HepG2 (cell line): Measurements from ENCODE around the gene PLAGL2. TPM values are rescaled to one million over a fixed set of nuclear protein-coding genes. Genes with fewer than 3 reads are reported as not detected.

Experiments used
- ETS1 ChIP-seq: sonication (generic); formaldehyde crosslinking; IDR thresholded peaks from 2 replicates; pipeline ENCODE4 v1.4.0; 2020; ENCODE audit warnings: missing genetic modification reagents
- GABPB1 ChIP-seq: IDR thresholded peaks from 2 replicates; pipeline ENCODE4 v1.6.1; 2016; ENCODE audit warnings: mild to moderate bottlenecking, missing genetic modification reagents, moderate library complexity, missing compliant biosample characterization
- HIVEP1 ChIP-seq: sonication (generic); formaldehyde crosslinking; IDR thresholded peaks from 2 replicates; pipeline ENCODE4 v1.4.0; 2020; ENCODE audit warnings: mild to moderate bottlenecking, missing genetic modification reagents
- JDP2 ChIP-seq: sonication (generic); formaldehyde crosslinking; IDR thresholded peaks from 2 replicates; pipeline ENCODE4 v1.8.1; 2022; ENCODE audit warnings: missing genetic modification reagents, borderline replicate concordance
- MEF2D ChIP-seq: sonication (generic); formaldehyde crosslinking; IDR thresholded peaks from 2 replicates; pipeline ENCODE4 v1.5.1; 2020; ENCODE audit warnings: mild to moderate bottlenecking, missing genetic modification reagents
- RNF219 ChIP-seq: sonication (generic); formaldehyde crosslinking; IDR thresholded peaks from 2 replicates; pipeline ENCODE4 v1.5.0; 2020; ENCODE audit warnings: mild to moderate bottlenecking, missing genetic modification reagents
- SOX5 ChIP-seq: IDR thresholded peaks from 2 replicates; pipeline ENCODE4 v1.6.1; 2016; ENCODE audit warnings: borderline replicate concordance
- TCF12 ChIP-seq, 2 experiments: fragments of 450-650 bp in 1 of 2; sonication (generic) in 1 of 2; formaldehyde crosslinking in 1 of 2; IDR thresholded peaks; 2 replicates each; pipeline versions ENCODE4 v1.6.1 to v1.8.0; 2017 to 2022; ENCODE audit warnings: antibody characterized with exemption in 1 of 2, mild to moderate bottlenecking in 1 of 2, missing genetic modification reagents in 1 of 2, moderate library complexity in 1 of 2
- TOPORS ChIP-seq: sonication (generic); formaldehyde crosslinking; IDR thresholded peaks from 2 replicates; pipeline ENCODE4 v1.8.0; 2023; ENCODE audit warnings: mild to moderate bottlenecking, missing genetic modification reagents
- ZBTB20 ChIP-seq: sonication (generic); formaldehyde crosslinking; IDR thresholded peaks from 2 replicates; pipeline ENCODE4 v1.8.1; 2023; ENCODE audit warnings: missing genetic modification reagents, low read depth, mild to moderate bottlenecking, borderline replicate concordance
- ZC3H4 ChIP-seq: sonication (generic); formaldehyde crosslinking; IDR thresholded peaks from 2 replicates; pipeline ENCODE4 v1.4.0; 2020; ENCODE audit warnings: missing genetic modification reagents, borderline replicate concordance
- ZNF263 ChIP-seq: sonication (generic); formaldehyde crosslinking; IDR thresholded peaks from 2 replicates; pipeline ENCODE4 v1.4.0; 2020; ENCODE audit warnings: missing genetic modification reagents
- ZNF513 ChIP-seq: sonication (generic); formaldehyde crosslinking; conservative IDR thresholded peaks from 2 replicates; pipeline ENCODE4 v1.5.0; 2020; ENCODE audit warnings: missing genetic modification reagents
- ZNF7 ChIP-seq: IDR thresholded peaks from 2 replicates; pipeline ENCODE4 v1.6.1; 2016; ENCODE audit warnings: missing biosample characterization, missing genetic modification reagents
- polyA plus RNA-seq, 8 experiments: library from polyadenylated mRNA; depleted of rRNA in 3 of 8; stranded (reverse) in 7 of 8; unstranded in 1 of 8; fragments of >200 nt; fragmentation: Illumina TruSeq in 4 of 8; extraction: Trizol in 4 of 8; gene quantifications; 2 replicates each; pipeline versions ENCODE4 v1.2.1 to v1.2.3, GENCODE V29; 2011 to 2016; ENCODE audit warnings: low read depth in 4 of 8, missing spikeins in 1 of 8, mixed read lengths in 1 of 8; ENCODE audit not compliant: insufficient read depth in 1 of 8
- total RNA-seq, 5 experiments: library from RNA; depleted of rRNA; stranded (reverse); fragments of >200 nt; fragmentation: Illumina TruSeq; extraction: Trizol; gene quantifications; 2 replicates each; pipeline ENCODE4 v1.2.3, GENCODE V29; 2016; ENCODE audit warnings: low read depth in 1 of 5
- TF ChIP-seq, protein P1 (sequence below): sonication (generic); formaldehyde crosslinking; IDR thresholded peaks from one replicate; pipeline ENCODE4 v1.5.1; 2020; ENCODE audit warnings: mild to moderate bottlenecking, missing genetic modification reagents; ENCODE audit errors: not compliant biosample characterization

PLAGL2 gene
- total and polyA plus RNA-seq, 2 of the 13 experiments (the other 11 are each of a cell fraction or from before 2014, with no cell fraction given): 15.2 to 15.3 TPM

- TF ChIP-seq MEF2D (CRISPR knock-in tag): no peak
- no peak for TF ChIP-seq JDP2 (CRISPR knock-in tag)
- TF ChIP-seq ZNF513: no peak
- no peak for TF ChIP-seq GABPB1 (CRISPR knock-in tag)
- TF ChIP-seq HIVEP1: peak; percentile 90; the same call in 1 of the 2 replicates
- TF ChIP-seq ZNF263 (CRISPR knock-in tag): no peak
- TF ChIP-seq SOX5 (CRISPR knock-in tag): no peak
- peak; percentile 60; the same call in 1 of the 2 replicates for TF ChIP-seq ZBTB20
- no peak for TF ChIP-seq ETS1 (CRISPR knock-in tag)
- no peak for TF ChIP-seq ZNF7 (CRISPR knock-in tag)
- no peak for TF ChIP-seq RNF219 (CRISPR knock-in tag)
- TF ChIP-seq, protein P1, sequence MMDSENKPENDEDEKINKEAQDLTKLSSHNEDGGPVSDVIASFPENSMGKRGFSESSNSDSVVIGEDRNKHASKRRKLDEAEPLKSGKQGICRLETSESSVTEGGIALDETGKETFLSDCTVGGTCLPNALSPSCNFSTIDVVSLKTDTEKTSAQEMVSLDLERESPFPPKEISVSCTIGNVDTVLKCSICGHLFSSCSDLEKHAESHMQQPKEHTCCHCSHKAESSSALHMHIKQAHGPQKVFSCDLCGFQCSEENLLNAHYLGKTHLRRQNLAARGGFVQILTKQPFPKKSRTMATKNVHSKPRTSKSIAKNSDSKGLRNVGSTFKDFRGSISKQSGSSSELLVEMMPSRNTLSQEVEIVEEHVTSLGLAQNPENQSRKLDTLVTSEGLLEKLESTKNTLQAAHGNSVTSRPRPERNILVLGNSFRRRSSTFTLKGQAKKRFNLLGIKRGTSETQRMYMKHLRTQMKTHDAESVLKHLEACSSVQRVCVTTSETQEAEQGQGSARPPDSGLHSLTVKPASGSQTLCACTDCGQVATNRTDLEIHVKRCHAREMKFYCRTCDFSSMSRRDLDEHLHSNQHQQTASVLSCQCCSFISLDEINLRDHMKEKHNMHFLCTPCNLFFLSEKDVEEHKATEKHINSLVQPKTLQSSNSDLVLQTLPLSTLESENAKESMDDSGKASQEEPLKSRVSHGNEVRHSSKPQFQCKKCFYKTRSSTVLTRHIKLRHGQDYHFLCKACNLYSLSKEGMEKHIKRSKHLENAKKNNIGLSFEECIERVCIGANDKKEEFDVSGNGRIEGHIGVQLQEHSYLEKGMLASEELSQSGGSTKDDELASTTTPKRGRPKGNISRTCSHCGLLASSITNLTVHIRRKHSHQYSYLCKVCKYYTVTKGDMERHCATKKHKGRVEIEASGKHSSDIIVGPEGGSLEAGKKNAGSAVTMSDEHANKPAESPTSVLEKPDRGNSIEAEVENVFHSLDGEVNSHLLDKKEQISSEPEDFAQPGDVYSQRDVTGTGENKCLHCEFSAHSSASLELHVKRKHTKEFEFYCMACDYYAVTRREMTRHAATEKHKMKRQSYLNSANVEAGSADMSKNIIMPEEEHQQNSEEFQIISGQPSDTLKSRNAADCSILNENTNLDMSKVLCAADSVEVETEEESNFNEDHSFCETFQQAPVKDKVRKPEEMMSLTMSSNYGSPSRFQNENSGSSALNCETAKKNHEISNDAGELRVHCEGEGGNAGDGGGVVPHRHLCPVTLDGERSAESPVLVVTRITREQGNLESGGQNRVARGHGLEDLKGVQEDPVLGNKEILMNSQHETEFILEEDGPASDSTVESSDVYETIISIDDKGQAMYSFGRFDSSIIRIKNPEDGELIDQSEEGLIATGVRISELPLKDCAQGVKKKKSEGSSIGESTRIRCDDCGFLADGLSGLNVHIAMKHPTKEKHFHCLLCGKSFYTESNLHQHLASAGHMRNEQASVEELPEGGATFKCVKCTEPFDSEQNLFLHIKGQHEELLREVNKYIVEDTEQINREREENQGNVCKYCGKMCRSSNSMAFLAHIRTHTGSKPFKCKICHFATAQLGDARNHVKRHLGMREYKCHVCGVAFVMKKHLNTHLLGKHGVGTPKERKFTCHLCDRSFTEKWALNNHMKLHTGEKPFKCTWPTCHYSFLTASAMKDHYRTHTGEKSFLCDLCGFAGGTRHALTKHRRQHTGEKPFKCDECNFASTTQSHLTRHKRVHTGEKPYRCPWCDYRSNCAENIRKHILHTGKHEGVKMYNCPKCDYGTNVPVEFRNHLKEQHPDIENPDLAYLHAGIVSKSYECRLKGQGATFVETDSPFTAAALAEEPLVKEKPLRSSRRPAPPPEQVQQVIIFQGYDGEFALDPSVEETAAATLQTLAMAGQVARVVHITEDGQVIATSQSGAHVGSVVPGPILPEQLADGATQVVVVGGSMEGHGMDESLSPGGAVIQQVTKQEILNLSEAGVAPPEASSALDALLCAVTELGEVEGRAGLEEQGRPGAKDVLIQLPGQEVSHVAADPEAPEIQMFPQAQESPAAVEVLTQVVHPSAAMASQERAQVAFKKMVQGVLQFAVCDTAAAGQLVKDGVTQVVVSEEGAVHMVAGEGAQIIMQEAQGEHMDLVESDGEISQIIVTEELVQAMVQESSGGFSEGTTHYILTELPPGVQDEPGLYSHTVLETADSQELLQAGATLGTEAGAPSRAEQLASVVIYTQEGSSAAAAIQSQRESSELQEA: peak; percentile 67
- no peak for TF ChIP-seq TCF12 (IDR thresholded peaks at IDR 0.05)
- TF ChIP-seq TCF12 (CRISPR knock-in tag; IDR thresholded peaks at IDR 0.05): no peak
- TF ChIP-seq TOPORS (CRISPR knock-in tag): no peak
- no peak for TF ChIP-seq ZC3H4
These were observed 52.2 kb downstream of the PLAGL2 start (continued) for GRCh38 chr20:32155017-32155981.
